Endodermal cell (in vitro differentiated cells): ENCODE results near the gene ZC3HAV1L. TPM values are rescaled to one million over a fixed set of nuclear protein-coding genes. Genes with fewer than 3 reads are reported as not detected.

ENCODE experiments used
- DNase-seq: peaks from one replicate; pipeline ENCODE4 v3.0.0-alpha.2; 2017
- H3K27ac ChIP-seq: 2 replicates; pipeline ENCODE4 v1.5.1; 2013; ENCODE audit warnings: mild to moderate bottlenecking, low read depth, low read length, moderate library complexity
- H3K27me3 ChIP-seq: 2 replicates; pipeline ENCODE4 v1.6.1; 2013; ENCODE audit warnings: mild to moderate bottlenecking, low read length, moderate library complexity; ENCODE audit not compliant: insufficient read depth, control insufficient read depth, poor library complexity, severe bottlenecking
- H3K36me3 ChIP-seq: 2 replicates; pipeline ENCODE4 v1.7.0; 2013; ENCODE audit warnings: mild to moderate bottlenecking, low read length, moderate library complexity; ENCODE audit not compliant: control insufficient read depth, insufficient read depth
- H3K4me1 ChIP-seq: one replicate; pipeline ENCODE4 v1.7.0; 2013; ENCODE audit warnings: low read length; ENCODE audit not compliant: control insufficient read depth, insufficient read depth
- H3K4me3 ChIP-seq: 2 replicates; pipeline ENCODE4 v1.5.1; 2013; ENCODE audit warnings: mild to moderate bottlenecking, low read length, moderate library complexity
- H3K9ac ChIP-seq: 2 replicates; pipeline ENCODE4 v1.6.1; 2013; ENCODE audit warnings: mild to moderate bottlenecking, low read length, moderate library complexity; ENCODE audit not compliant: poor library complexity, severe bottlenecking; ENCODE audit errors: extremely low read depth
- H3K9me3 ChIP-seq: 2 replicates; pipeline ENCODE4 v1.6.1; 2013; ENCODE audit warnings: mild to moderate bottlenecking, low read length, moderate library complexity; ENCODE audit not compliant: control insufficient read depth
- H3K27ac Mint-ChIP-seq: 2 replicates; pipeline ENCODE4 v1.8.0; 2020; ENCODE audit warnings: mixed read lengths
- H3K27me3 Mint-ChIP-seq: 2 replicates; pipeline ENCODE4 v1.8.0; 2021; ENCODE audit warnings: mild to moderate bottlenecking, mixed read lengths; ENCODE audit not compliant: insufficient read depth
- H3K36me3 Mint-ChIP-seq: 2 replicates; pipeline ENCODE4 v1.8.0; 2020; ENCODE audit warnings: low read depth, mixed read lengths
- H3K4me1 Mint-ChIP-seq: 2 replicates; pipeline ENCODE4 v1.8.0; 2020; ENCODE audit warnings: mixed read lengths
- H3K4me3 Mint-ChIP-seq: 2 replicates; pipeline ENCODE4 v1.8.0; 2020; ENCODE audit warnings: mild to moderate bottlenecking, moderate library complexity, mixed read lengths
- H3K9me3 Mint-ChIP-seq: 2 replicates; pipeline ENCODE4 v1.8.0; 2020; ENCODE audit warnings: mild to moderate bottlenecking, mixed read lengths
- WGBS, 2 experiments: methylation state at CpG; one replicate each; pipeline versions ENCODE4 v1.1.5 to v1.1.7; 2013; ENCODE audit warnings: missing lambda C conversion rate in 2 of 2, mixed read lengths in 1 of 2; ENCODE audit not compliant: insufficient coverage in 1 of 2, insufficient read length in 1 of 2; 5-methylcytosine and 5-hydroxymethylcytosine counted together
- total RNA-seq, 2 donors: library from RNA; stranded (reverse); fragmentation: NEBNext Ultra II Directional in 1 of 2; extraction: Animal tissue kit (Norgen Biotek cat#: 25700) in 1 of 2; gene quantifications; 2 replicates in 1 of 2; 3 replicates in 1 of 2; pipeline ENCODE4 v1.2.1, GENCODE V29; 2021
- TF ChIP-seq, protein P1 (sequence below): fragments of 200-600 bp; sonication (generic); conservative IDR thresholded peaks from 2 replicates; pipeline ENCODE4 v1.5.0; 2021; ENCODE audit warnings: antibody characterized with exemption, mild to moderate bottlenecking

Gene ZC3HAV1L
- total RNA-seq, 2 donors from 2014 or later = 9.7 to 10.9 TPM

GRCh38 chr7:139033346-139034114 is 2.3 kb downstream of the ZC3HAV1L start:
- Histone ChIP-seq H3K4me1 (no peaks in the 10 kb centered on the region), H3K9me3 (no peaks in the 10 kb centered on the region), H3K36me3 (peaks cover 4% of the 10 kb centered on the region), H3K27me3 (peaks cover 6% of the 10 kb centered on the region), H3K4me3 (no peak overlapping the region), H3K9ac (no peak overlapping the region), H3K27ac (no peak overlapping the region)
- peaks cover 2% of the 10 kb centered on the region for H3K27me3 Mint-ChIP-seq
- peaks cover 45% of the 10 kb centered on the region for H3K36me3 Mint-ChIP-seq
- H3K4me3 Mint-ChIP-seq = no peak overlapping the region
- peaks cover 8% of the 10 kb centered on the region for H3K4me1 Mint-ChIP-seq
- 92% methylated on average over 5 to 6 of the region's 6 CpGs for WGBS, 2 experiments
- TF ChIP-seq, protein P1, sequence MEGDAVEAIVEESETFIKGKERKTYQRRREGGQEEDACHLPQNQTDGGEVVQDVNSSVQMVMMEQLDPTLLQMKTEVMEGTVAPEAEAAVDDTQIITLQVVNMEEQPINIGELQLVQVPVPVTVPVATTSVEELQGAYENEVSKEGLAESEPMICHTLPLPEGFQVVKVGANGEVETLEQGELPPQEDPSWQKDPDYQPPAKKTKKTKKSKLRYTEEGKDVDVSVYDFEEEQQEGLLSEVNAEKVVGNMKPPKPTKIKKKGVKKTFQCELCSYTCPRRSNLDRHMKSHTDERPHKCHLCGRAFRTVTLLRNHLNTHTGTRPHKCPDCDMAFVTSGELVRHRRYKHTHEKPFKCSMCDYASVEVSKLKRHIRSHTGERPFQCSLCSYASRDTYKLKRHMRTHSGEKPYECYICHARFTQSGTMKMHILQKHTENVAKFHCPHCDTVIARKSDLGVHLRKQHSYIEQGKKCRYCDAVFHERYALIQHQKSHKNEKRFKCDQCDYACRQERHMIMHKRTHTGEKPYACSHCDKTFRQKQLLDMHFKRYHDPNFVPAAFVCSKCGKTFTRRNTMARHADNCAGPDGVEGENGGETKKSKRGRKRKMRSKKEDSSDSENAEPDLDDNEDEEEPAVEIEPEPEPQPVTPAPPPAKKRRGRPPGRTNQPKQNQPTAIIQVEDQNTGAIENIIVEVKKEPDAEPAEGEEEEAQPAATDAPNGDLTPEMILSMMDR = no peak
- no peak for DNase-seq
- no peaks in the 10 kb centered on the region for H3K9me3 Mint-ChIP-seq
- H3K27ac Mint-ChIP-seq = no peak overlapping the region

GRCh38 chr7:139032473-139032872 is 3.4 kb downstream of the ZC3HAV1L start:
- Histone ChIP-seq H3K27me3 (peaks cover 6% of the 10 kb centered on the region), H3K9ac (no peak overlapping the region), H3K36me3 (peaks cover 4% of the 10 kb centered on the region), H3K4me1 (peaks cover under 1% of the 10 kb centered on the region), H3K4me3 (no peak overlapping the region), H3K9me3 (no peaks in the 10 kb centered on the region), H3K27ac (no peak overlapping the region)
- H3K27ac Mint-ChIP-seq = no peak overlapping the region
- peaks cover 53% of the 10 kb centered on the region for H3K36me3 Mint-ChIP-seq
- H3K27me3 Mint-ChIP-seq = peaks cover 2% of the 10 kb centered on the region
- whole genome bisulfite sequencing, 2 experiments = 83% methylated on average over 4 of the region's 4 CpGs; no CpG with 5 or more reads in 1 of the 2 experiments
- H3K4me1 Mint-ChIP-seq = peaks cover 1% of the 10 kb centered on the region
- no peak for DNase-seq
- H3K4me3 Mint-ChIP-seq = no peak overlapping the region
- H3K9me3 Mint-ChIP-seq = no peaks in the 10 kb centered on the region
- TF ChIP-seq, protein P1 = no peak

GRCh38 chr7:139029353-139029752 is 6.5 kb downstream of the ZC3HAV1L start:
- peaks cover 2% of the 10 kb centered on the region for H3K4me1 ChIP-seq
- Mint-ChIP-seq H3K27me3 (no peaks in the 10 kb centered on the region), H3K4me1 (peaks cover 8% of the 10 kb centered on the region), H3K27ac (no peak overlapping the region), H3K36me3 (peaks cover 73% of the 10 kb centered on the region), H3K4me3 (no peak overlapping the region), H3K9me3 (no peaks in the 10 kb centered on the region)
- no peak overlapping the region for H3K4me3 ChIP-seq
- H3K9ac ChIP-seq = no peak overlapping the region
- TF ChIP-seq, protein P1 = no peak
- peaks cover under 1% of the 10 kb centered on the region for H3K27me3 ChIP-seq
- H3K9me3 ChIP-seq = no peaks in the 10 kb centered on the region
- DNase-seq = no peak
- 88 to 93% methylated on average over 3 of the region's 3 CpGs for WGBS, 2 experiments
- peaks cover 4% of the 10 kb centered on the region for H3K36me3 ChIP-seq
- H3K27ac ChIP-seq = no peak overlapping the region
